ENCODE results near the gene TRPC5OS. TPM values are rescaled to one million over a fixed set of nuclear protein-coding genes. Genes with fewer than 3 reads are reported as not detected.

Gene TRPC5OS
- total and polyA plus RNA-seq, 8 donors = not detected

GRCh38 chrX:111861605-111862004 lies 14.4 kb upstream of the TRPC5OS start:
- H3K36me3 ChIP-seq = no peaks in the 10 kb centered on the region
- intact Hi-C loops (cut with DNase I) = no loop called here
- H3K4me1 ChIP-seq = no peaks in the 10 kb centered on the region
- no peak for ATAC-seq
- H3K9me3 ChIP-seq = no peaks in the 10 kb centered on the region
- H3K4me3 ChIP-seq = no peak overlapping the region
- peaks cover 0 to 13% of the 10 kb centered on the region in 2 donors for H3K27me3 ChIP-seq
- no peak for DNase-seq
- H3K27ac ChIP-seq = no peak overlapping the region
- TF ChIP-seq, protein P1, sequence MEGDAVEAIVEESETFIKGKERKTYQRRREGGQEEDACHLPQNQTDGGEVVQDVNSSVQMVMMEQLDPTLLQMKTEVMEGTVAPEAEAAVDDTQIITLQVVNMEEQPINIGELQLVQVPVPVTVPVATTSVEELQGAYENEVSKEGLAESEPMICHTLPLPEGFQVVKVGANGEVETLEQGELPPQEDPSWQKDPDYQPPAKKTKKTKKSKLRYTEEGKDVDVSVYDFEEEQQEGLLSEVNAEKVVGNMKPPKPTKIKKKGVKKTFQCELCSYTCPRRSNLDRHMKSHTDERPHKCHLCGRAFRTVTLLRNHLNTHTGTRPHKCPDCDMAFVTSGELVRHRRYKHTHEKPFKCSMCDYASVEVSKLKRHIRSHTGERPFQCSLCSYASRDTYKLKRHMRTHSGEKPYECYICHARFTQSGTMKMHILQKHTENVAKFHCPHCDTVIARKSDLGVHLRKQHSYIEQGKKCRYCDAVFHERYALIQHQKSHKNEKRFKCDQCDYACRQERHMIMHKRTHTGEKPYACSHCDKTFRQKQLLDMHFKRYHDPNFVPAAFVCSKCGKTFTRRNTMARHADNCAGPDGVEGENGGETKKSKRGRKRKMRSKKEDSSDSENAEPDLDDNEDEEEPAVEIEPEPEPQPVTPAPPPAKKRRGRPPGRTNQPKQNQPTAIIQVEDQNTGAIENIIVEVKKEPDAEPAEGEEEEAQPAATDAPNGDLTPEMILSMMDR (IDR thresholded peaks at IDR 0.05) = no peak

DNA sequence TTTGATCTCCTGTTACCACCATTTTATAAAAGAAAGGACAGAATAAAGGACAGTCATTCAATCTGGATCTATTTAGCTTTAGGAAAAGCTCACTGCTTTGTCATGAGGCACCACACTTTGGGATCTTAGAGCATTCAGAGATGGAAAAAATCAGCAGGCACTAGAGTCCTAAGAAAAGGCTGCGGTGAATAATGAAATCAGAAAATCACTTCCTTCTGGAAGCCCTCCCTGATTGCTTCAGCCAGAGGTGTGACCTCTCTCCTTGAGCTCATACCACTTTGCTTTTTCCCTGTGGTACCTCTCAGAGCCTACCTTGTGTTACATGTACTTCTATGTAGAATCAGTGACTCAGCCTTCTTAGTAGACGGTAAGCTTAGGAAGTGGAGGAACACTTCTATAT lies 8.7 kb upstream of the TRPC5OS start:
- H3K4me3 ChIP-seq = no peak overlapping the region
- no peaks in the 10 kb centered on the region for H3K4me1 ChIP-seq
- TF ChIP-seq, protein P1 (IDR thresholded peaks at IDR 0.05) = no peak
- peaks cover 0 to 12% of the 10 kb centered on the region in 2 donors for H3K27me3 ChIP-seq
- DNase-seq = no peak
- intact Hi-C loops (cut with DNase I) = no loop called here
- no peaks in the 10 kb centered on the region for H3K9me3 ChIP-seq
- no peaks in the 10 kb centered on the region for H3K36me3 ChIP-seq
- no peak for ATAC-seq
- no peak overlapping the region for H3K27ac ChIP-seq

- intact Hi-C loops (cut with DNase I) = no loop called here
- H3K27me3 ChIP-seq = peaks cover 0 to 17% of the 10 kb centered on the region in 2 donors
- DNase-seq = no peak
- ATAC-seq = peak; percentile 78
- H3K9me3 ChIP-seq = no peaks in the 10 kb centered on the region
- TF ChIP-seq, protein P1 (IDR thresholded peaks at IDR 0.05) = no peak
- H3K4me3 ChIP-seq = no peak overlapping the region
- no peak overlapping the region for H3K27ac ChIP-seq
- H3K4me1 ChIP-seq = no peaks in the 10 kb centered on the region
- no peaks in the 10 kb centered on the region for H3K36me3 ChIP-seq
Measured at GRCh38 chrX:111868726-111869638, 7.0 kb upstream of the TRPC5OS start.

GRCh38 chrX:111869639-111870034 lies 6.3 kb upstream of the TRPC5OS start:
- TF ChIP-seq, protein P1 (IDR thresholded peaks at IDR 0.05) = peak; percentile 31 to 69
- Histone ChIP-seq H3K9me3 (no peaks in the 10 kb centered on the region), H3K27me3 (peaks cover 0 to 17% of the 10 kb centered on the region in 2 donors), H3K27ac (no peak overlapping the region), H3K36me3 (no peaks in the 10 kb centered on the region), H3K4me1 (no peaks in the 10 kb centered on the region), H3K4me3 (no peak overlapping the region)
- intact Hi-C loops (cut with DNase I) = no loop called here
- DNase-seq (peak in 2 of 4 donors; percentile 19 to 52), ATAC-seq (peak; percentile 98)

- H3K36me3 ChIP-seq = no peaks in the 10 kb centered on the region
- no peak for ATAC-seq
- peaks cover 0 to 22% of the 10 kb centered on the region in 2 donors for H3K27me3 ChIP-seq
- no peaks in the 10 kb centered on the region for H3K4me1 ChIP-seq
- DNase-seq = no peak
- H3K27ac ChIP-seq = no peak overlapping the region
- intact Hi-C loops (cut with DNase I) = no loop called here
- no peak overlapping the region for H3K4me3 ChIP-seq
- H3K9me3 ChIP-seq = no peaks in the 10 kb centered on the region
- TF ChIP-seq, protein P1 (IDR thresholded peaks at IDR 0.05) = no peak
Measured at GRCh38 chrX:111874241-111874640, 1.7 kb upstream of the TRPC5OS start.
